Measurements from ENCODE around the gene EDC3.

DNA sequence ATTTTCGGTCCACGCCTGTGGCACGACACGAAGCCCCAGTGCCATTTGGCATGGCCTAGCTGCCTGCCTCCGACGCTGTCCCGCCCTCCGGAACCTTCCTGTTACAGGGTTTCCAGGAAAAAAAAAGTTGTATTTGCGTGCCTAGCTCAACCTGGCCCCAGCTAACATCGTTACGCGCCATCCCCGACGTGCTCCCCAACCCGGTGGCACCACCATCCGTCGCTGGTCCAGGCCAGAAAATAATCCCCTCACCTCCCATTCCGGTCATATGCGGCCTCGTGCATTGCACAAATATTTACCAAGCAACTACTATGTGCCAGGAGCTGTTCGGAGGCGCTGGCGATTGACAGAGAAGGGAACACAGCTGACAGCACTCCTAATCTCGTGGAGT is 30.9 kb upstream of the EDC3 start:
- TF ChIP-seq POLR2AphosphoS5 (IDR thresholded peaks at IDR 0.05; ENCODE audit: low read depth, low read length) = no peak
- TF ChIP-seq TAF1 (IDR thresholded peaks at IDR 0.05; ENCODE audit: borderline replicate concordance, low read depth, low read length) = no peak

Data from GM12892 (cell line).